Measurements from ENCODE around the gene ZNF800. TPM values are rescaled to one million over a fixed set of nuclear protein-coding genes. Genes with fewer than 3 reads are reported as not detected.

Gene ZNF800
- total and polyA plus RNA-seq, 2 of the 8 experiments (the other 6 are each of a cell fraction or from before 2014, with no cell fraction given) = 1.0 to 6.5 TPM

DNA sequence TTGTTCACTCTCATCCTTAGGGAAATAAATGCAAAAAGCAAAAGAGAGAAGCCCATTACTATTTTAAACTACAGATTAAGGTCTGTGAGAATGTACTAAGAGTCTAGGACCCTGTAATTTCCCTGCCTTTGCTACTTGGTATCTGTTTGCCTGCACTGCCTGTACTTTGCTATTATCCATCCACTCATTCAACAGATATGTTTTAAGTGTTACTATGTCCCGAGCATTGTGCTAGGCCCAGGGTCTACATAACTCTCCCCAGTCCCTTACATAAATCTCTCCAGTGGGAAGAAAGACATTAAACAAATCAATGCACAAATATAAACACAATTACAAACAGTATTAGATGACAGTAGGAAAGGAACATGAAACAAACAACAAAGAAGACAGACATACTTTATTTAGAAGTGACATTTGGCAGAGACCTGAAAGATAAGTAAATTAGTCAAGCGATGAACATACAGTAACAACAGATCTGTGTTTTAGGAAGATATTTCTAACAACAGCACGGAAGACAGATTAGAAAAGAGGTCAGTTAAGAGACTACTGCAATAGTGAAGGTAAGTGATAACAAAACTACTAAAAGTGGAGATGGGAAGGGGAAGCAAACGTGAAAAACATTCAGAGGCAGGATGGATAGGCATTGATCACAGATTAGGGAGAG, 30.0 kb downstream of the ZNF800 start (continued):
- TF ChIP-seq EP300 (IDR thresholded peaks at IDR 0.05; ENCODE audit: borderline replicate concordance in 1 of 2, low read depth in 2 of 2, low read length in 2 of 2) (no peak), BRCA1 (IDR thresholded peaks at IDR 0.05; ENCODE audit: low read depth, low read length) (no peak), ASH2L (IDR thresholded peaks at IDR 0.05; ENCODE audit: low read length) (no peak)
